G401 (cell line): Measurements from ENCODE around the gene FGR. TPM values are rescaled to one million over a fixed set of nuclear protein-coding genes. Genes with fewer than 3 reads are reported as not detected.
"Not testable (repeated sequence)": the region's sequence is repeated elsewhere in the genome, so short reads cannot be mapped to it uniquely, and the experiment has no call there.

ENCODE experiments used
- DNase-seq: peaks from one replicate; pipeline ENCODE4 v3.0.0-alpha.2; 2015; ENCODE audit warnings: low spot score
- in situ Hi-C: cut with HindIII; loops from 2 replicates; pipeline ENCODE4 v1.10.0; 2016; ENCODE audit warnings: low sequenced_read_pairs, mixed read lengths
- total RNA-seq: library from RNA; depleted of rRNA; stranded (reverse); fragments of >200 nt; shearing (Covaris generic); gene quantifications from 2 replicates; pipeline ENCODE4 v1.2.3, GENCODE V29; 2014; rRNA removed

The FGR gene
- total RNA-seq, result not detected in 2 replicates

DNA sequence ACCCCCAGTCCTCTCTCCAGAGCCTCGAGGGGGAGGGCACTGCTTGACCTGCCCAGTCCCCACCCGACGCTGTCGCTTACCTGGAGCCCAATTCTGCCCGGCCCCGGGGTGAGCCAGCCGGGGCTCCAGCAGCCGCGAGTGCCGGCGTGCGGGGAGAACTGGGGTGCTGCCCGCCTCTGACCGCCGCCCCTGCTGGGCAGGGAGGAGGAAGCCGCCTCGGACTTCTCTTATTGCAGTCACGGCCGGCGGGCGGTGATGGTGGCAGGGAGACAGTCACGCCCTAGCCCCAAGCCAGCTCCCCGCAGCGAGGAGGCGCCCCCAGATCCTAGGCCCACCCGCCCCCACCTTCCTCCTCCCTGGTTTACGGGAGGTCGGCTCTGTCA, at the start of gene FGR:
TSS of gene FGR (minus strand) at position 201 of the 383 bp plus-strand sequence. CDS start 11,269 bp downstream, outside the sequence.
- no peak for DNase-seq
- in situ Hi-C loops, result no loop called here

DNA sequence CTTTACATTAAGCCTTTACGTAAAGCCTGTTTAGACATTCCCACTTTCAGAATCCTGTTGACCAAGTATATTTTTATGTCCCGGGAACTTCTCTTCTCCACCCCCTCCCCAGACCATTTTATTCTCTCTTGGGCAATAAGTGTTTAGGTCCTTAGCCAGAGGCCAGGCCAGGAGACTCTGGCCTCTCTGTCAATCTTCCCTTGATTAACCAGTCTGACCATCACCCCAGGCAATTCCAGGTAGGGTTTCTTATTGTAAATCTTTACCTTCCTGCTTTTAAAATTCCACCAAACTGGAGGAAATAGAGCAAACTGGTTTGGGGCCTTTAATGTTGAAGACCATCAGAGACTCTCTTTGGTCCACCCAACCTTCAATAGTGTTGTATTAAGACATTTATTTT, 49.2 kb upstream of the FGR start:
- no peak for DNase-seq
- in situ Hi-C loops, result no loop called here

DNA sequence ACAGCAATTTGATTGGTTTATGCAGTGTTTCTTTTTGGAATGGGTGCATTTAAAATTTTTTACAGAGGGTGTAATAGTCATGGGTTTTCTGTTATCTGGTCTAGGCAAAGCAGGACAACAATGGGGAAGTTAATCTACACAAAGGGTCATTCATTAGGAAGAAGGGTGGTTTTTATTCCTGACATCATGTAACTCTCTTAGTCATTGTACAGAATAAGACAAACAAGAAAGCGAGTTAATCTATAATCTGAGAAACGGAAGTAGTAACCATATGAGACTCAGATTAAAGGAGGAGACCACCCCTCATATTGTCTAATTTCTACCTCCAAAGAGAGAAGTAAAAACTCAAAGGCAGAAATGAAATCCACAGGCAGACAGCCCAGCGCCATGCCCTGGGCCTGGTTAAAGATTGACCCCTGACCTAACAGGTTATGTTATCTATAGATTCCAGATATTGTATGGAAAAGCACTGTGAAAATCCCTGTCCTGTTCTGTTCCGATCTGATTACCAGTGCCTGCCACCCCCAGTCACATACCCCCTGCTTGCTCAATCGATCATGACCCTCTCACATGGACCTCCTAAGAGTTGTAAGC, 47.5 kb upstream of the FGR start:
- DNase-seq, result no peak
- in situ Hi-C loops, result no loop called here

DNA sequence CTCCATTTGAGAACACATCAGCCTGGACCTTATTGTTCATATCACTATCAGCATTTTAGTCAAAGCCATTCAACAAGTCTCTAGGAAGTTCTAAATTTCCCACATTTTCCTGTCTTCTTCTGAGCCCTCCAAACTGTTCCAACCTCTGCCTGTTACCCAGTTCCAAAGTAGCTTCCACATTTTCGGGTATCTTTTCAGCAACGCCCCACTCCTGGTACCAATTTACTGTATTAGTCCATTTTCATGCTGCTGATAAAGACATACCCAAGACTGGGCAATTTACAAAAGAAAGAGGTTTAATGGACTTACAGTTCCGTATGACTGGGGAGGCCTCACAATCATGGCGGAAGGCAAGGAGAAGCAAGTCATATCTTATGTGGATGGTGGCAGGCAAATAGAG, 46.6 kb upstream of the FGR start:
- DNase-seq, in situ Hi-C loops: not testable (repeated sequence)

DNA sequence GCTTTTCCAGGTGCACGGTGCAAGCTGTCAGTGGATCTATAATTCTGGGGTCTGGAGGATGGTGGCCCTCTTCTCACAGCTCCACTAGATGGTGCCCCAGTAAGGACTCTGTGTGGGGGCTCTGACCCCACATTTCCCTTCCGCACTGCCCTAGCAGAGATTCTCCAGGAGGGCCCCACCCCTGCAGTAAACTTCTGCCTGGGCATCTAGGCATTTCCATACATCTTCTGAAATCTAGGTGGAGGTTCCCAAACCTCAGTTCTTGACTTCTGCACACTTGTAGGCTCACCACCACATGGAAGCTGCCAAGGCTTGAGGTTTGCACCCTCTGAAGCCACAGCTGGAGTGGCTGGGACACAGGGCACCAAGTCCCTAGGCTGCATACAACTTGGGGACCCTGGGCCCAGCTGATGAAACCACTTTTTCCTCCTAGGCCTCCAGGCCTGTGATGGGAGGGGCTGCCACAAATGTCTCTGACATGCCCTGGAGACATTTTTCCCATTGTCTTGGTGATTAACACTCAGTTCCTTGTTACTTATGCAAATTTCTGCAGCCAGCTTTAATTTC, 45.3 kb upstream of the FGR start:
- DNase-seq, in situ Hi-C loops: not testable (repeated sequence)

DNA sequence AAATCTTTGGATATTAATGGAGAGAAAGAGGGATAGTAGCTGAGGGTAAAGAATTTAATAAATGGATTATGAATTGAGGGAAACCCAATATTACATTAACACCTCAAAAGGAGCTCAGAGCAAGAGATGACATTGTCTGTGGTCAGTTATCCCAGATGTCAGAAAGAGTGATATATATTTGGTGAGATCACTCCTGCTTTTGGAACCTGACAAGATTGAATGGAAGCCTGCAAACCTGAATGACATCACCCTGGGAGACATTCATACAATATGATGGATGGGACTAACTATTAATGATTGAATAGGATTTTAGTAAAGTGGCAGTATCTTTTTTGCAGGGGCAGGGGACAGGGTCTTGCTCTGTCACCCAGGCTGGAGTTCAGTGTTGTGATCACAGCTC, 43.8 kb upstream of the FGR start:
- in situ Hi-C loops, result no loop called here
- DNase-seq, result no peak

DNA sequence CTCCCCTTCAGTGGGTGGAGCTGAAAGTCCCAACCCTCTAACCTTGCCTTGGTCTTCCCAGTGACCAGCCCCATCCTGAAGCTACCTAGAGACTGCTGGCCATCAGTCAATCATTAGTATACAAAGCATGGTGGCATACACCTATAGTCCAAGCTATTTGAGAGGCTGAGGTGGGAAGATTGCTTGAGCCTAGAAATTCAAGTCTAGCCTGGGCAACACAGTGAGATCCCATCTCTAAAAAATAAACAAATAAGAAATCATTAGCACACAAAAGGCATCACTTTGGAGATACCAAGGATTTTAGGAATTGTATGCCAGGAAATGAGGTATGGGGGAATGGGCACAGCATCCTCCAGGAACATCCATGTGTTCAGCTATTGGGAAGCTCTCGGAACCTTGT, 41.4 kb upstream of the FGR start:
- in situ Hi-C loops, result no loop called here

DNA sequence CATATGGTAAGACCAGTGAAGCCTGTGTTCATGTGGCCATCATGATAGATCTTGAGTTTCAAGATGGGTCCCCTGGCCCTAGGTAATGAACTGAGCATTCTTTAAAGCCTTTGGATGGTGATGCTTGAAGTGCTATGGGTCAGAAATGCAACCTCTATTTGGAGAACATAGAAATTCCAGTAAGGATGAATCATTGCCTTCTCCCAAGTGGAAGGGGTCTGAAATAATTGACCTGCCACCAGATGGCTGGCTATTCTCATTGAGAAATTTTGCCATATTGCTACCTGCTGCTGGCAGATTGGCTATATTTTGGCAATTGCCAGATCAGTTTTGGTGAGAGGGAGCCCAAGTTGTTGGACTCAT, 37.7 kb upstream of the FGR start:
- in situ Hi-C loops, result no loop called here
- no peak for DNase-seq

More for the DNA sequence above, 41.4 kb upstream of the FGR start:
- no peak for DNase-seq

DNA sequence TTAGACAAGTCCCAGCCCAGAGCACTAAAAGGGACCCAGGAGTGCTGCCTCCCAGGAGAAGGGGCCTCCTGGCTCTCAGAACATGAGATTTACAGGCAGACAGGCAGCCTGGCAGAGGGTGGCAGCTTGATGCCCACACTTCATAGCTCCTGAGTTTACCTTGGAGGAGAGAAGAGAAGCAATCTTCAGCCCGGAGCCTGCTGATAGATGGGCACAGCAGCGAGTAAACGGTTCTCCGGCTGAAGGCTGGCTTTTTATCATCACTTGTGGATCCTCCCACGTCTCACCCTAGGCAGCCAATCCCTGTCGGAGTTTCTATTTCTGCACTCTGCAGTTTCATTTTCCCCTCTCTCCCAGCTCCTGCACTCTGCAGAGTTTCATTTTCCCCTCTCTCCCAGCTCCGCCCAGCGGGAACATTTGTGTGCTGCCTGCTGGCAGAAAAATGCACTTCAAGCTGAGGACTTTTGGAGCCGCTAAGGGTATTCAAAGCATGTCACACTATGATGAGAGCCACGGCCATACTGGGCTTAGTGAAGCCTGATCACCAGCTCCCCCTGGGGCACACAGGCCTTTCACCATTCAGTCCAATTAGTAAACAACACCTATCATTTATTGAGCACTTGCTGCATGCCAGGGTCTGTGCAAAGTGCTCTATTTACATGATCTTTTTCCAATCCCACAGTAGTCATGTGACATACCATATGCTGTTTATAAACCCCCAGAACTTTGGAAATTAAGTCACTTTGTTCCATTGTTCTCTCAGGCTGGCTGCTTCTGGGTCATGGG, 37.2 kb upstream of the FGR start, which contains the start of gene IFI6:
TSS of gene IFI6 (minus strand) at position 229 of the 786 bp plus-strand sequence. CDS start 2,878 bp downstream, outside the sequence.
- DNase-seq, result peak; percentile 99
- in situ Hi-C loops, result no loop called here

DNA sequence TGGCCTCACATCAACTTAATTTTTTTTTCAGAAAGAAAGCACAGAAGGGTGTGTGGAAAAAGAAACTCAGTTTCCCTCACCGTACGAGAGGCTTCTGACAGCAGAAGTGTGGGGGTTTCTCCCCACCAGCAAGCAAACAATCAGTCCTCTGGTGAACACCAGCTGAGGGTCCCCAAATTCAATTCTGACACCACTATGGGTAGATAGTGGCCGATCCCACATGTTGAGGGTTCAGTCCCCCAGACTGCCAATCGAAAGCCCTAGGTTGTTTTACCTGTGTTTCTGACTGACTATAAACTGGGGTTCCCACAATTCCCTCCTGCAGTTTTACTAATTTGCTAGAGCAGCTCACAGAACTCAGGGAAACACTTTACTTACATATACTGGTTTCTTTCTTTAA, 34.9 kb upstream of the FGR start:
- in situ Hi-C loops, result no loop called here
- DNase-seq, result no peak

DNA sequence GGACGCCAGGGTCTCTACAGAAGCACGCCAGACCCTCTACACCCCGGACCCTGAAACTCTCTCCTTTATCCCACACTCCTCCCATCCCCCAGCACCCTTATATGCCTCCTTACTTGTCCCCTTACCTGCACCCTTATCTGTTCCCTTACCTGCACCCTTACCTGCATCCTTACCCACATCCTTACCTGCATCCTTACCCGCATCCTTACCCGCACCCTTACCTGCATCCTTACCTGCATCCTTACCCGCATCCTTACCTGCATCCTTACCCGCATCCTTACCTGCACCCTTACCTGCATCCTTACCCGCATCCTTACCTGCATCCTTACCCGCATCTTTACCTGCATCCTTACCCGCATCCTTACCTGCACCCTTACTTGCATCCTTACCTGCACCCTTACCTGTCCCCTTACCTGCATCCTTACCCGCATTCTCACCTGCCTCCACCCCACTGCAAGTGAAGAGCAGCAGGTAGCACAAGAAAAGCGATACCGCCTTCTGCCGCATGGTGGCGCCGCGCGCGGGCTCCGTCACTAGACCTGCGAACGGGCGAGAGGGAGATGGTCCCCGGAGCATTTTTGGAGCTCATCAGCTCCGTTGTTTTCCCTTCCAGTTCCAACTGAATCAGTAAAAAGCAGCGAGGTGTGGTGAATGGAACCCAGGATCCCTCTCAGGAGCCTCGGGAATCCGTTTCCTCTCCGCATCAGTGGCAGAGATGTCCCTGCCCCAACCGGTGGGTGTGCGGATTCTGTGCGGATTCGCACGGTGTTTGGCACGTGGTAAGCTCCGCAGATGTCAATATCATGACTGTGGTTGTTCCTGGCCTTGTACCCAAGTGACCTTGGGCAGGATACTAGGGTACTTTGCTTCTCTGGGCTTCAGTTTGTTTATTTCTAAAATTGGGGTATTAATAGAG, 34.1 kb upstream of the FGR start:
- DNase-seq, result peak; percentile 73
- in situ Hi-C loops, result no loop called here

DNA sequence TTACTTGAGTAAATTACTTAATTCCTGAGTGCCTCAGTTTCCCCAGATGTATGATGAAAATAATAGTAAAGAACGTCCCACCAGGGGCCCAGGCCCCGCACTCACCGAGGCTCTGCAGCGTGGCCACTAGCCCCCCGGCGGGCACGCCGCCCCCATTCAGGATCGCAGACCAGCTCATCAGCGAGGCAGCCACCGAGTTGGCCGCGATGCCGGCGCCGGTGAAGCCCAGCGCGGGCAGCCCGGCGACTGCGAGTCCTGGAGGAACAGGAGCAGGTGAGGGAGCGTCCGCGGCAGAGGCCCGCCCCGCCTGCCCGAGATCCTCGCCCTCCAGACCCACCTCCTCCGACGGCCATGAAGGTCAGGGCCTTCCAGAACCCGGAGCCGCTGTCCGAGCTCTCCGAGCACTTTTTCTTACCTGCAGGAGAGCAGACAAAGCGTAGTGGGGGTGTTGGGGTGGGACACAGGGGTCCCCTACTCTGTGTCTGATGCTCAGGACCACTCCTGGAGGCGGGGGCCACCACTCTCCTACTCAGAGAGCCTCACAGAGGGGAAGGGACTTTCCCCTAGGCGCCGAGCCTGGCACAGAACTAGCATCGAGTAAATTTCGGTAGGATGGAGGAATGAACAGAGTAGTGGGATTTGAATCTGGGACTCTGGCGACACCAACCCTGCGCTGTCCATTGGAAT, 33.3 kb upstream of the FGR start:
- in situ Hi-C loops, result no loop called here
- no peak for DNase-seq

DNA sequence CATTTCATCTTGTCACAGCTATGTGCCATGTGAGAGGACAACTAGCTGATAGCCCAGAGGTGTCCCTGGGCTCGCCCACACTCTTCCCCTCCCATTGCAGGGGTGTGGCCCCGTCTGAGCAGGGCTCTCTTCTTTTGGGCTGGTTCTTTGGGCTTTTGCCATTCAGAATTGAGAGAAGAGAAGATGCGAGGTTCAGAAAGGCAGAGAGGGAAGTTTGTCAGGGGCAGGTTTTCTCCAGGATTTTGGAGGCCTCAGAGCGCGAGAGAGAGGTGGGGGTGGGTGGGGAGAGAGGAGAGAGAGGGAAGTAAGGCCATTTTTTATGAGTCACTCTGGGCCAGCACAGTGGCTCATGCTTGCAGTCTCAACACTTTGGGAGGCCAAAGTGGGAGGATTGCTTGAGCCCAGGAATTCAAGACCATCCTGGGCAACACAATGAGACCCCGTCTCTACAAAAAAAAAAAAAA, 31.8 kb upstream of the FGR start:
- in situ Hi-C loops, result no loop called here
- DNase-seq, result no peak

DNA sequence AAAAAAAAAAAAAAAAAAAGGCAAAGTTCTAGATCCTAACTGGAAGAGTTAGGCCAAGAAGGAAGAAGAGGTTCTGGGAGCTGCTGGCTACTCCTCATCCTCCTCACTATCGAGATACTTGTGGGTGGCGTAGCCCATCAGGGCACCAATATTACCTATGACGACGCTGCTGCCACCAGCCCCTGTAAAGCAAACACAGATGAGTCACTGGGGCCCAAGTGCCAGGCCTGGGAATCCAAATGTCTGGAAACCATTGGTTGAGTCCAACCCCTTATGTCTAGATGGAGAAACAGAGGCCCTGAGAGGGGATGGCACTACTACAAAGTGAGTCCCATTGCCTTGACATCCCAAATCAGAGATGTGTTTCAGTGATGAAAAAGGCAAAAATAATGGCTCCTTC, 31.3 kb upstream of the FGR start:
- in situ Hi-C loops, result no loop called here
- no peak for DNase-seq

DNA sequence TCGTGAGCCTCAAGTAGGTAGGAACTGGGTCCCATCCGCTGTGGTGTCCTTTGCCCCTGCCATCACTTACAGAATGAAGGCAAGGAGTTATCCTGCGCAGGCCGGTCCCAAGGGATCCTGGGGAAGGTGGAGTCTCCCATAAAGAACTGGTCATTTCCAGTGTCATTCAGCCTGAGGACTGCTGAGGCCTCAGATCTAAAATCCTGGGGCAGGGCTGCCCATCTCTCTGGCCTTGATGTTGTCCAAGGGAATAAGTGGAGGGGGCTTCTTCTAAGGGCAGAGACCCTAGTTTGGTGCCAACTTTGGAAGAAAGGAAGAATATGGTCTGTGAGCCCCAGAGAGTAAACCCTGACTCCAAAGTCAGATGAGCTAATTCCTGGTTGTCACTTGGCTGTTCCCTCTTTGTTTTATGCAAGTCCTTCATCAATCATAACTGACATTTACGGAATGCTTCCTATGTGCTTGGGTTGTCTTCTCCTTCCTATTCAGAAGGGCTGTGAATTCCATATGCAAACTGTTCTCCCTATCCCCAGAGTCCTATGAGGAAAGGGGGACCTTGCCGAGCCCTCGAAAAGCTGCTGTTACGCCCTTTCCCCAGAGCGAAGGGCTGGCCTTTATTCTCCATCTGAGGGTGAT, 30.1 kb upstream of the FGR start:
- no peak for DNase-seq
- in situ Hi-C loops, result no loop called here

DNA sequence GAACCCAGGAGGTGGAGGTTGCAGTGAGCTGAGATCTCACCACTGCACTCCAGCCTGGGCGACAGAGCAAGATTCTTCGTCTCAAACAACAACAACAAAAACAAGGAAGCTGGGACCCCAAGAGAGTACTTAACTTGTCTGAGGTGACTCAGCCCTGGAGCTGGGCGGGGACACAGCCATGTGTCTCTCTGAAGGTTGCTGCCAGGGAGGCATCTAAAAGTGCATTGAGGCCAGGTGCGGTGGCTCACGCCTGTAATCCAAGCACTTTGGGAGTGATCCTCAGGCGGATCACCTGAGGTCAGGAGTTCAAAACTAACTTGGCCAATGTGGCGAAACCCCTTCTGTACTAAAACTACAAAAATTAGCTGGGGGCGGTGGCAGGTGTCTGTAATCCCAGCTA, 29.3 kb upstream of the FGR start:
- in situ Hi-C loops, result no loop called here
- DNase-seq, result no peak

DNA sequence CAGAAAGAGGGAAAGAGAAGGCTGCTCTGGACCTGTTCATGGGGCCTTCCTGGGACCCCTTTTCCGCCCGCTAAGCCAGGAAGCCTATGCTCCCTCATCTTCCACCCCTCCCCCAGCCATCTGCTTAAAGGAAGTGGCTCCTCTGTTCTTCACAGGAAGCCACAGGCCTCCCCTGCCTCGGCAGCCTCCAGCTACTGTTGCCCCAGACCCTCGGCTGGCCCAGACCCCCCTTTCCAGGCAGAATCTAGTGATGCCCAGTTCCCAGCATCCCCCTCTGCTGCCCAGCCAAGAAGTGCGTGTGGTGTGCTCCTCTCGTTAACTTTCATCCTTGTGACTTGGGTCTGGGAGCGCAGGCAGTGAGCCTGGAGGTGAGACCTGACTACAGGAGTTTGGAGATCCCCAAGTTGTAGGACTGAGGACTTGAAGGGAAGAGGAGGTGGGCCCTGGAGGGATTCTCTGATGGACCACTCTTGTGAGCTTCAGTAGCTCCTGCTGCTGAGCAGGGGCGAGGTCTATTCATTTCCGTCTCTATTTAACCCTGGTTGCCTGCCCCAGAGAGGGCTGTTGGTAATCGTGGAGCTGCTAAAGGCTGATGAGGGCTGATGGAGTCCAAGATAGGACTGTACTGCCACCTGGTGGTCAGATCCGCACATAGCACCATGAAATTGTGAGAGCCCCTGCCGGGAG, 27.9 kb upstream of the FGR start:
- in situ Hi-C loops, result no loop called here
- peak; percentile 87 for DNase-seq

DNA sequence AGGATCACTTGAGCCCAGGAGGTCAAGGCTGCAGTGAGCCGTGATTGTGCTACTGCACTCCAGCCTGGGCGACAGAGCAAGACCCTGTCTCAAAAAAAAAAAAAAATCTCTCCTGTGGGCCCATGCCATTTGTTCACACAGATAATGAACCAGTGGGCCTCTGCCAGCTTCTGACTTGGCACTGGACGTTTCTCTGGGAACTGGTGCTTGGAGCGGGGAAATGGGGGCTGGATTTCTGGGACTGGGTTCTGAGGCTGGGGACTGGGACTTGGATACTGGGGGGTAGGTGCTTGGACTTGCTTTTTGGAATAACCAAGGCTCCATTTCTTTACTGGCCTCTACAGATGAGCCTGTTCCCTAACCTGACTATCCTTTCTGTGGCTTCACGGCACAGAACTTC, 27.3 kb upstream of the FGR start:
- in situ Hi-C loops, result no loop called here

More for the DNA sequence above, 27.3 kb upstream of the FGR start:
- DNase-seq, result no peak
